ENCODE measurements around the gene CAPN15. TPM values are rescaled to one million over a fixed set of nuclear protein-coding genes. Genes with fewer than 3 reads are reported as not detected.

CAPN15 gene
- polyA plus RNA-seq, 1 of the 3 experiments (the other 2 are of a cell fraction) = 22.9 TPM

DNA sequence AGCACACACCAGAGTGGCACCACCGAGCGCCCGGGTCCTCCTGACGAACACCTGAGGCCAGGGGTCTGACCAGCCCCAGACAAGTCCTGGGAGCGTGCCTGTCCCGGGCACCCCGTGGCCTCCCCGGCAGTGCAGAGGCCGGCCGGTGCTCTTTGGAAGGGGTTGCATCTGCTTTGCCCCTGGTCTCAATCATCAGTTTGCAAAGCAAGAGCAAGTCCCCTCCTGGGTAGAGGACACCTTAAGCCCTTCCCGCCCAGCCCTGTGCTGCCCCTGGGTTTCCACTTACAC, 11.6 kb upstream of the CAPN15 start (continued):
- TF ChIP-seq, protein P1, sequence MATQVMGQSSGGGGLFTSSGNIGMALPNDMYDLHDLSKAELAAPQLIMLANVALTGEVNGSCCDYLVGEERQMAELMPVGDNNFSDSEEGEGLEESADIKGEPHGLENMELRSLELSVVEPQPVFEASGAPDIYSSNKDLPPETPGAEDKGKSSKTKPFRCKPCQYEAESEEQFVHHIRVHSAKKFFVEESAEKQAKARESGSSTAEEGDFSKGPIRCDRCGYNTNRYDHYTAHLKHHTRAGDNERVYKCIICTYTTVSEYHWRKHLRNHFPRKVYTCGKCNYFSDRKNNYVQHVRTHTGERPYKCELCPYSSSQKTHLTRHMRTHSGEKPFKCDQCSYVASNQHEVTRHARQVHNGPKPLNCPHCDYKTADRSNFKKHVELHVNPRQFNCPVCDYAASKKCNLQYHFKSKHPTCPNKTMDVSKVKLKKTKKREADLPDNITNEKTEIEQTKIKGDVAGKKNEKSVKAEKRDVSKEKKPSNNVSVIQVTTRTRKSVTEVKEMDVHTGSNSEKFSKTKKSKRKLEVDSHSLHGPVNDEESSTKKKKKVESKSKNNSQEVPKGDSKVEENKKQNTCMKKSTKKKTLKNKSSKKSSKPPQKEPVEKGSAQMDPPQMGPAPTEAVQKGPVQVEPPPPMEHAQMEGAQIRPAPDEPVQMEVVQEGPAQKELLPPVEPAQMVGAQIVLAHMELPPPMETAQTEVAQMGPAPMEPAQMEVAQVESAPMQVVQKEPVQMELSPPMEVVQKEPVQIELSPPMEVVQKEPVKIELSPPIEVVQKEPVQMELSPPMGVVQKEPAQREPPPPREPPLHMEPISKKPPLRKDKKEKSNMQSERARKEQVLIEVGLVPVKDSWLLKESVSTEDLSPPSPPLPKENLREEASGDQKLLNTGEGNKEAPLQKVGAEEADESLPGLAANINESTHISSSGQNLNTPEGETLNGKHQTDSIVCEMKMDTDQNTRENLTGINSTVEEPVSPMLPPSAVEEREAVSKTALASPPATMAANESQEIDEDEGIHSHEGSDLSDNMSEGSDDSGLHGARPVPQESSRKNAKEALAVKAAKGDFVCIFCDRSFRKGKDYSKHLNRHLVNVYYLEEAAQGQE (IDR thresholded peaks at IDR 0.05; ENCODE audit: low read depth, low read length) = no peak

DNA sequence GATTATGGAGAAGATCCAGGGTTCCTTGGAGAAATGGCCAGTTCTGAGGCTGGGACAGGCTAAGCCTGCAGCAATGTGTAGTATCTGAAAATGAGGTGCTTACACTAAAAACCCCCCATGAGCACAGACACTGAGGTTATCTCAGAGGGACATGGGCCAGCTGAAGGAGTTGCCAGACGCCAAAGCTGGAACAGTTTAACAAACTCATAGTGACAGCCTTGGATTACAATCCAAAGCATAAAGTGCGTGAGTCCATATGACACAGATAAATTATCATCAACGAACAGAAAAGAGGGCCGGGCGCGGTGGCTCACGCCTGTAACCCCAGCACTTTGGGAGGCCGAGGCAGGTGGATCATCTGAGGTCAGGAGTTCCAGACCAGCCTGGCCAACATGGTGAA, 11.2 kb upstream of the CAPN15 start:
- Histone ChIP-seq H3K79me2 (ENCODE audit: insufficient read depth) (no peaks in the 10 kb centered on the region), H3K4me2 (no peak overlapping the region), H2AFZ (ENCODE audit: low read depth) (no peak overlapping the region), H3K9me3 (no peaks in the 10 kb centered on the region), H3K36me3 (replicated peaks in 1 of 2; ENCODE audit: control insufficient read depth in 1 of 2, insufficient read depth in 2 of 2, low read length in 1 of 2) (peaks cover 0 to 34% of the 10 kb centered on the region in 2 experiments), H4K20me1 (ENCODE audit: insufficient read depth) (no peaks in the 10 kb centered on the region), H3K9me2 (no peaks in the 10 kb centered on the region), H3F3A (replicated peaks; ENCODE audit: insufficient read depth) (no peaks in the 10 kb centered on the region), H3K9ac (no peak overlapping the region), H3K27ac (ENCODE audit: low read depth in 2 of 2, low read length in 1 of 2) (no peak overlapping the region), H3K4me1 (ENCODE audit: control insufficient read depth in 1 of 2, insufficient read depth in 2 of 2, low read depth in 1 of 2, low read length in 1 of 2) (no peaks in the 10 kb centered on the region), H3K4me3 (ENCODE audit: low read depth in 2 of 2, low read length in 1 of 2) (no peak overlapping the region), H3K27me3 (ENCODE audit: insufficient read depth) (no peaks in the 10 kb centered on the region)
- TF ChIP-seq, protein P2, sequence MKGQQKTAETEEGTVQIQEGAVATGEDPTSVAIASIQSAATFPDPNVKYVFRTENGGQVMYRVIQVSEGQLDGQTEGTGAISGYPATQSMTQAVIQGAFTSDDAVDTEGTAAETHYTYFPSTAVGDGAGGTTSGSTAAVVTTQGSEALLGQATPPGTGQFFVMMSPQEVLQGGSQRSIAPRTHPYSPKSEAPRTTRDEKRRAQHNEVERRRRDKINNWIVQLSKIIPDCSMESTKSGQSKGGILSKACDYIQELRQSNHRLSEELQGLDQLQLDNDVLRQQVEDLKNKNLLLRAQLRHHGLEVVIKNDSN (IDR thresholded peaks at IDR 0.05; ENCODE audit: borderline replicate concordance, low read depth) = no peak
- TF ChIP-seq ELF1 (IDR thresholded peaks at IDR 0.05) (no peak), JUND (IDR thresholded peaks at IDR 0.05) (no peak), MXI1 (IDR thresholded peaks at IDR 0.05; ENCODE audit: low read depth, low read length) (no peak), EP300 (IDR thresholded peaks at IDR 0.05; ENCODE audit: borderline replicate concordance in 1 of 2, low read depth in 1 of 2, low read length in 1 of 2) (no peak), MEF2A (IDR thresholded peaks at IDR 0.05; ENCODE audit: borderline replicate concordance, low read depth) (no peak), EZH2phosphoT487 (IDR thresholded peaks at IDR 0.05; ENCODE audit: borderline replicate concordance, low read depth) (no peak), YY1 (IDR thresholded peaks at IDR 0.05; ENCODE audit: low read depth) (no peak), NFIC (IDR thresholded peaks at IDR 0.05; ENCODE audit: borderline replicate concordance) (no peak), CHD2 (IDR thresholded peaks at IDR 0.05; ENCODE audit: low read length, partially characterized antibody) (no peak), GATA2 (CRISPR knock-in tag; IDR thresholded peaks at IDR 0.05) (no peak), SMC3 (IDR thresholded peaks at IDR 0.05; ENCODE audit: low read depth, low read length) (no peak), TEAD4 (IDR thresholded peaks at IDR 0.05; ENCODE audit: borderline replicate concordance, insufficient read depth) (no peak)
- TF ChIP-seq, protein P3, sequence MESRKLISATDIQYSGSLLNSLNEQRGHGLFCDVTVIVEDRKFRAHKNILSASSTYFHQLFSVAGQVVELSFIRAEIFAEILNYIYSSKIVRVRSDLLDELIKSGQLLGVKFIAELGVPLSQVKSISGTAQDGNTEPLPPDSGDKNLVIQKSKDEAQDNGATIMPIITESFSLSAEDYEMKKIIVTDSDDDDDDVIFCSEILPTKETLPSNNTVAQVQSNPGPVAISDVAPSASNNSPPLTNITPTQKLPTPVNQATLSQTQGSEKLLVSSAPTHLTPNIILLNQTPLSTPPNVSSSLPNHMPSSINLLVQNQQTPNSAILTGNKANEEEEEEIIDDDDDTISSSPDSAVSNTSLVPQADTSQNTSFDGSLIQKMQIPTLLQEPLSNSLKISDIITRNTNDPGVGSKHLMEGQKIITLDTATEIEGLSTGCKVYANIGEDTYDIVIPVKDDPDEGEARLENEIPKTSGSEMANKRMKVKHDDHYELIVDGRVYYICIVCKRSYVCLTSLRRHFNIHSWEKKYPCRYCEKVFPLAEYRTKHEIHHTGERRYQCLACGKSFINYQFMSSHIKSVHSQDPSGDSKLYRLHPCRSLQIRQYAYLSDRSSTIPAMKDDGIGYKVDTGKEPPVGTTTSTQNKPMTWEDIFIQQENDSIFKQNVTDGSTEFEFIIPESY (IDR thresholded peaks at IDR 0.05; ENCODE audit: borderline replicate concordance, low read depth) = no peak
- TF ChIP-seq, protein P1 (IDR thresholded peaks at IDR 0.05; ENCODE audit: low read depth, low read length) = no peak
- TF ChIP-seq, protein P4, sequence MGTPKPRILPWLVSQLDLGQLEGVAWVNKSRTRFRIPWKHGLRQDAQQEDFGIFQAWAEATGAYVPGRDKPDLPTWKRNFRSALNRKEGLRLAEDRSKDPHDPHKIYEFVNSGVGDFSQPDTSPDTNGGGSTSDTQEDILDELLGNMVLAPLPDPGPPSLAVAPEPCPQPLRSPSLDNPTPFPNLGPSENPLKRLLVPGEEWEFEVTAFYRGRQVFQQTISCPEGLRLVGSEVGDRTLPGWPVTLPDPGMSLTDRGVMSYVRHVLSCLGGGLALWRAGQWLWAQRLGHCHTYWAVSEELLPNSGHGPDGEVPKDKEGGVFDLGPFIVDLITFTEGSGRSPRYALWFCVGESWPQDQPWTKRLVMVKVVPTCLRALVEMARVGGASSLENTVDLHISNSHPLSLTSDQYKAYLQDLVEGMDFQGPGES (IDR thresholded peaks at IDR 0.05; ENCODE audit: low read depth, low read length) = no peak
- TF ChIP-seq, protein P5, sequence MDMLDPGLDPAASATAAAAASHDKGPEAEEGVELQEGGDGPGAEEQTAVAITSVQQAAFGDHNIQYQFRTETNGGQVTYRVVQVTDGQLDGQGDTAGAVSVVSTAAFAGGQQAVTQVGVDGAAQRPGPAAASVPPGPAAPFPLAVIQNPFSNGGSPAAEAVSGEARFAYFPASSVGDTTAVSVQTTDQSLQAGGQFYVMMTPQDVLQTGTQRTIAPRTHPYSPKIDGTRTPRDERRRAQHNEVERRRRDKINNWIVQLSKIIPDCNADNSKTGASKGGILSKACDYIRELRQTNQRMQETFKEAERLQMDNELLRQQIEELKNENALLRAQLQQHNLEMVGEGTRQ (IDR thresholded peaks at IDR 0.05; ENCODE audit: borderline replicate concordance, low read depth, low read length) = no peak
- TF ChIP-seq, protein P6, sequence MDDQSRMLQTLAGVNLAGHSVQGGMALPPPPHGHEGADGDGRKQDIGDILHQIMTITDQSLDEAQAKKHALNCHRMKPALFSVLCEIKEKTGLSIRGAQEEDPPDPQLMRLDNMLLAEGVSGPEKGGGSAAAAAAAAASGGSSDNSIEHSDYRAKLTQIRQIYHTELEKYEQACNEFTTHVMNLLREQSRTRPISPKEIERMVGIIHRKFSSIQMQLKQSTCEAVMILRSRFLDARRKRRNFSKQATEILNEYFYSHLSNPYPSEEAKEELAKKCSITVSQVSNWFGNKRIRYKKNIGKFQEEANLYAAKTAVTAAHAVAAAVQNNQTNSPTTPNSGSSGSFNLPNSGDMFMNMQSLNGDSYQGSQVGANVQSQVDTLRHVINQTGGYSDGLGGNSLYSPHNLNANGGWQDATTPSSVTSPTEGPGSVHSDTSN (IDR thresholded peaks at IDR 0.05) = no peak
- no peak for DNase-seq
- ChIA-PET POLR2A (interaction anchor here (0.6 kb wide), 1 partner anchor 43 kb away, joined by 4 read pairs; no protein-coding TSS in a partner anchor), CTCF (no interaction called here)
- WGBS (ENCODE audit: low lambda C conversion rate) = 94% methylated on average over 8 of the region's 8 CpGs

Measured in SK-N-SH (cell line).